Superior temporal gyrus (tissue), 1 donor: ENCODE data around the gene METTL21C.

Source experiments
- DNase-seq: peaks from one replicate; pipeline ENCODE4 v3.0.0-alpha.2; 2016; ENCODE audit errors: extremely low spot score

Gene METTL21C

DNA sequence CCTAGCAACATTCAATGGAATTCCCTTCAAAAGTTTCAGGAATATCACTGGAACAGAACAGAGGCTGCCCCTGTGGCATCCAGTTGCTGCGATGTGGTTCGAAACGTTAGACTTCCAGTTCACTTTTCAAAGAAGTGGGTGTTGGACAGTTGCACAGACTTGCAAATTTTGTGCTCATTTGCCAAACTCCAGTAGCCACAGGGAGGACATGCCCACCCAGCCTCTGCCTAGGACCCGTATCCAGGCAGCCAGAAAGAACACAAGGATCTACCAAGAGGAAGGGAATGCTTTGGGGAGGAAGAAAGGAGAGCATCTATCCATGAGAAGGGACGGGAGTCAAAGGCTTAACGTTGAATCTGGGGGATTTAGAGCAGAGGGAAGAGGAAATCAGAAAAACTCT lies at the start of gene METTL21C:
METTL21C (minus strand) TSS at position 108 of the 400 bp plus-strand sequence. CDS start 546 bp downstream, outside the sequence.
- DNase-seq, result no peak

DNA sequence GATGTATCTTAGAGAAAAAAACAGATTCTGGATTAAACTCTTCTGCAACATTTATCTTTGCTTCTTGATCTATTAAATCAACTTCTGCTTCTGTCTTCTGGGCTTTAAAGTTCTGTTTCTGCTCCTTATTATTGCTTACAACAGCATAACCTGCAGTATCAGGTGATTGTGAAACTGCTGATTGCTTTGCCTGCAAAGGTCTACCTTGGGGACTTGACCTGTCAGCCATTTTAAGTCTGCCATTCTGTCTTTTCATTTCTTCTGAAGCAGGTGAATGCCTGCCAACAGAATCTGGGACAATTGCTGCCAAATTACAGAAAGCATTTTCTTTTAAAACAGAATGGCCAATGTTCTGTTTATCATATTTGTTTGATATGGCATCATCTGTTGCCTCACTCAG lies 47.7 kb upstream of the METTL21C start:
- DNase-seq, result no peak

DNA sequence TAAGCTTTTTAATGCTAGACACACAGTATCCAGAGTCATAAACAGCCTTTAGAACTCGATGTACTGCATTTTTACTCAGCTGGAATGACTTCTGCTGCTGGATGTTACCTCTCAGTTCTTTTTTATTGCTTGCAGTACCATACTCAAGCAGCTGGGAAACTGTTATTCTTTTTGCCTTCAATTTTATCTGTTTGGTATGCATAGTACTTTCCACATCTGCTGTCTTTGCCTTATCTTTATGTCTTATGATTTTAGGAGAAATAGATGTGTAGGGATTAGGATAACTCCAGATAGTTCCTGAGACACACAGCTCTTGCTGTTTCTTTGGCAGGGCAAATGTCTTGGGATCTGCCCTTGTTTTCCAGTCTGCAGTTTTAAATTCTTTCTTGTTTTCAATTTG lies 47.3 kb upstream of the METTL21C start:
- no peak for DNase-seq

DNA sequence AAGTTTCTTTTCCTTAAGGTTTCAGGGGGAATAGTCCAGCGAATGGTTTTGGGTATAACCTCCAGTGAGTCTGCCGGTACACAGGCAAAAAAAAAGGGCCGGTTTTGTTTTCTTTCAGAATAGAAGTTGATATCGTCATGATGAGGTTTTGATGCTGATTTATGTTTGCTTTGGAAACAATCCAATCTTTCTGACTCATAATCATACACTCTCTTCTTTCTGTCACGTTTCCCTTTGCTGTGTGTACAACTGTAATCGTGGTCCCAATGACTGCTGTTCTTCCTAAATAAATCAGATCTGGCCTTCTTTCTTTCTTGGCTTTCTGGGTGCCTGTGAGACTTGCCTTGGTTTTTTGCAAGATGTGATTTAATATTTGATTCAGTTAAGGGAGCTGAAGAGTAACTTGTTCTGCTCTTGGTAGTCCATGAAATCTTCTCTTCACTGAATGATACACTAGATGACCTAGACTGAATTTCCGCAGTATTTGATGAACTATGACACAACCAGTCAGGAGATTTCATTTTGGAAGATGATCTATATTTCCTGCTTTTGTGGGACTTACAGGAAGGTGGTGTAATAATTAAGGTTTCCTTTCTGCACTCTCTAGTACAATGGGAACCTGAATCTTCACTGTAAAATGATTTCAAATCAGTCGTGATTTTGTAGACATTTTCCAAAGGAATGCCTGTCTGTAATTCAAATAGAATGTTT lies 34.9 kb upstream of the METTL21C start:
- no peak for DNase-seq

DNA sequence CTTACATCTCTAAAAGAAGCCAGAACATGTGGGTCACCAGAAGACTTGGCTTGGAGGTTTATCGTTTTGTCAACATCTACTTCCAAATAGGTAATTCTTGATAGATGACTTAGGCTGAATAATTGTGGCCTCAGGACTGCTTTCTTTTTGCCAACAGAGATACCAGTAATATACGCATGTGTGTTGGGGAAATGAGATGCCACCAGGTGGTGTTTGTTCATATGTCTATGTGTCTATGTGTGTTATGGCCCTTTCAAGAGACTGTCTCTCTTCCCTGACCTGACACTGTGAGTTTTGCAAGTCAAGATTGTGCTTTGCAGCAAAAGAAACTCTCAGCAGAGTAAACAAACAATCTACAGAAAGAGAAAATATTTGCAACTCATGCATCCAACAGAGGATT lies 31.6 kb upstream of the METTL21C start:
- DNase-seq, result no peak

DNA sequence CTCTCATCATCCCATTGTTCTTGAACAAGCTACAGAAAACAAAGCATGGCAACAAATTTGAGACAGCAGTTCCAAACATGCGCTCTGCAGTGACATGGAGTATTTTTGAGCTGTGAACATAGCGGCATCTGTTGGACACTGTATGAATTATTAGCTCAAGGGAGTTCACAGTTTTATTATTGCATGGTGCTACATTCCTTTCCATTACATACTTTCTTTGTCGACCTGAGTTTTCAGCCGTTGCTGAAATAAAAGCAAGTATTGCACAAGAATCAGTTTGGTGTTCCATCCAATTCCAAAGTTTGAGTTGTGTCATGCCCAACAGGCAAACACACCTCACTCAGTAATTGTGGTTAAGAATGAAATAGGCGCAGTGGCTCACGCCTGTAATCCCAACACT lies 30.1 kb upstream of the METTL21C start:
- DNase-seq, result peak; percentile 75

DNA sequence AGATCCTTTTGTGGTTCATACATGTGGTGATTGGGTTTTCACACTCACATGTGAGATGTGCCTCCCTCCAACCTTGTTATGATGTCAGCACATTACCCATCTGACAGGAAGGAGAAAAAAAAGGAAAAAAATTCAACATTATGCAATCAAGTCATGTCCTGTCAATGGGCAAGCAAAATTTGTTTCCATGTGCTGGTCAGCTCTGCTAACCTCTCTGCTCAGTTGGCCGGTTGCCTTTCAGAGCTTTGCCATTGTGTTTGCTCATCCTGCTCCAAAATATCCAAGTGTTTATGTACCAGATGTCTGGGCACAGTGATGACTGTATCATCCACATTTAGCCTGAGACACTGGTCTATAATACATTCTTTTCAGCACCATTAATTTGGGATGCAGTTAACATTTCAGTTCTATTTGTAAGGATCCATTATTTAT lies 27.0 kb upstream of the METTL21C start:
- DNase-seq, result peak; percentile 87

DNA sequence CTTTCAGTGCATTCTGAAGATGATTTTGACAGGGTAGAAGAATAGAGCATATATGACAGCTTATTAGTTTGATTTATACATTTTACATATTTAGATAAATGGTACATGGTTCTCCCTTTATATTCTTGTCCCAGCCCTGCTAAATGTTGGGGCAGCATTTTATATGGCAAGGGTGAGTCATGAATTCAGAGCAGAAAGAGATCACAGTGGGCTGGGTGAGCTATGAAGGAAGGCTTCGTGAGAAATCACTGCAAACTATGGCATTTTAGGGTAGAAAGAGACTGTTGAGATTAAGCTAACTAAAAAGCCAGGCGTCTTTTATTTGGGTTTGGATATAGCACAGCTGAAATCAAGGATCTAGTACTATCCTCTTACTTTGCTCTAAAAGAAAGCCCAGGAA lies 23.9 kb upstream of the METTL21C start:
- no peak for DNase-seq

DNA sequence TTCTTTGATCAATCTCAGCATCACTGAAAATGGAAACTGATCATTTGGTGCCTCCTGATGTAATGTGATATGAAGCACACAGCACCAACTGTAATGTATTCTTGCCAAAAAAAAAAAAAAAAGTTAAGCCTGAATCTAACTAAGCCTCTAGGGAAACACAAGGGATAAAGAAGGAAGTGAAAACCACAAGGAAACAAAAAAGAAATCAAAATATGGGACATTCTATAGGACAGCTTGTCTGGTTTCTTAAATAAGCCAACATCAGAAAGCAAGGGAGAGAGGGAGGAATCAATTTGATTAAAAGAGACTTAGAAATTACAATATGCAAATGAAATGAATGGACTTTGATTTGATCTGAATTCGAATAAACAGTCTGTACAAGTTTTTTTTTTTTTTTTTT lies 20.6 kb upstream of the METTL21C start:
- no peak for DNase-seq

DNA sequence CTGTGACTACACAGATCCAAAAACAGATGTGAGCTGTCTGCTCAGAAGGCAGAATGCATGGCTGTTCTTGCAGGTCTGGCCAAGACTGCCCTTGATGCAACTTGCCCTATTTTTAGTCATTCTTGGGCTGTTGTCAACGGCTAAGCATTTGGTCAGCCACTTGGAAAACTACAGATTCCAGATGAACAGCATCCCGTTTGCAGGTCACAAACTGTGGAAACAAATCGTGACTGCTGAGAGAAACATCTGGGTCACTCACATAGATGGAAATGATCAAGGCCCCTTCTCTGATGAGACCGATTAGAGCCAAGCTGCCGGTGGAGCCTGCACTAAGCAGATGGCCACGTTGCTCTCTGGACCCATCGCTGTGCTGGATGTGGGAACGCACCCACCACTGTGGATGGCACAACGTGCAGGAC lies 15.4 kb upstream of the METTL21C start:
- DNase-seq, result no peak

DNA sequence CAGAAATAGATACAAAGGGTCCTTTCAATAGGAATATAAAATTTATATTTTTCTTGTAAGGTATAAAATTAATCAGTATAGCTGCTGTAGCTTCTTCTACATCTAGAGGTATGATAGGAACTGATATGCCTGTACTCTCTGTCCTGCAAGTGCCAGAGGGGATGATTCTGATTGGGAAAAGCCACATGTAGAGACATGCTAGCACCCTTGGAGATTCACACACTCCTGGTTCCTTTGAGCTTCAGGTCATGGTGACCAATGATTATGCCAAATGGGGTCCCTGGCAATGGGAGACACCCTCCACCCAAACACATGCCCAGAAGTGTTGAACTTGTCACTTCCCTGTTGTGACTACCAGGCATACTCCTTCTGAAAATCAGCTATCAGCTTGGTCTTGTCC lies 14.7 kb upstream of the METTL21C start:
- DNase-seq, result no peak

DNA sequence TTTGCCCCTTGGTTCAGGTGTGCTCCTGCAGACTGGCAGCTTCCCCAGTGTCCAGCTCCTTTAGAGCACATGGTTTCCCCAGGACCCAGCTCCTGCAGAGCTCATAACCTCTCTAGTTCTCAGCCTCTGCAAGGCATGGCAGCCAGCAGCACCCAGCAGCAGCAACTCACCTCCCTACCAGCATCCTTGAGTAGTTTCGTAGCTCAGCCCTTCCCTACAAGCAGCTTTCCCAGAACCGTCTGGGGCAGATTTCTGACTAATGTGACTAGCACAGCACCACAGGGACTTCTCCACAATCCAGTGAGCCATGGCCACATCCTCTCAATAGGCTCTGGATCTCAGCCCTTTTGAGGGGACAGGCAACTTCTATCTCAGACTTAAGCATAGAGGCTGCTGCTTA lies 14.1 kb upstream of the METTL21C start:
- DNase-seq, result no peak

DNA sequence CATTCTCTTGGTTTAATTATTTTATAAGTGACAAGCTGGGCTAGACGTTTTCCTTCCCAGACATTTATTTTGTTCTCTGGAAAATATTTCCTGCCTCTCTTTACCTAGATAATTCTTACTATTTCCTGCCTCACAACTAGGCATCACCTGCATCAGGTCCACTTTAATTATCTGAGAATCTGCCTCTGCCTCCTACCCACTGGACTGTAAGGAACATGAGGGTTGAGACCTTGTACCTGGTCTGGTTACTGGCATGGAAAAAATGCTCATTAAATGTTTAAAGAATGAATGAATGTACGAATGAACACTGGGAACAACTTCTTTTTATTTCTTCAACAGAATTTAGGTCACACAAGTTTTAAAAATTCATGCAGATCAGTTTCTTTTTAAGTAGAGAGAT lies 13.4 kb upstream of the METTL21C start:
- DNase-seq, result no peak

DNA sequence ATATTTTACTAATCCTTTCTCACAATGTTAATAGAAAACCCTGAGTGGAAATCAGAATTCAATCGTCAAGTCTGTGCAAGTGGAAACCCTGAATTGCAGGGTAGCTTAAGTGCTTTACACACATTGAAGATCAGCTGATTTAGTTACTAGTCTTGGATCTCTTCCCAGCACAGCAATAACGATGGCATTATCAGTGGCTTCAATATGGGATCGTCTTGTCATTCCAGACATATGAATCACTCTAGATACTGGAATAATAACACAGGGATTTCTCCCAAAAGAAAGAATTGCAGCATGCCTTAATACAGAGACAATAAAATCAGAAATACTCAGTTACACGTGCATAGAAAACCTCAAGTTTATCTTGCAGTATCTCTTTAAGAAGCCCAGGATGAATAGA lies 12.6 kb upstream of the METTL21C start:
- peak; percentile 36 for DNase-seq

DNA sequence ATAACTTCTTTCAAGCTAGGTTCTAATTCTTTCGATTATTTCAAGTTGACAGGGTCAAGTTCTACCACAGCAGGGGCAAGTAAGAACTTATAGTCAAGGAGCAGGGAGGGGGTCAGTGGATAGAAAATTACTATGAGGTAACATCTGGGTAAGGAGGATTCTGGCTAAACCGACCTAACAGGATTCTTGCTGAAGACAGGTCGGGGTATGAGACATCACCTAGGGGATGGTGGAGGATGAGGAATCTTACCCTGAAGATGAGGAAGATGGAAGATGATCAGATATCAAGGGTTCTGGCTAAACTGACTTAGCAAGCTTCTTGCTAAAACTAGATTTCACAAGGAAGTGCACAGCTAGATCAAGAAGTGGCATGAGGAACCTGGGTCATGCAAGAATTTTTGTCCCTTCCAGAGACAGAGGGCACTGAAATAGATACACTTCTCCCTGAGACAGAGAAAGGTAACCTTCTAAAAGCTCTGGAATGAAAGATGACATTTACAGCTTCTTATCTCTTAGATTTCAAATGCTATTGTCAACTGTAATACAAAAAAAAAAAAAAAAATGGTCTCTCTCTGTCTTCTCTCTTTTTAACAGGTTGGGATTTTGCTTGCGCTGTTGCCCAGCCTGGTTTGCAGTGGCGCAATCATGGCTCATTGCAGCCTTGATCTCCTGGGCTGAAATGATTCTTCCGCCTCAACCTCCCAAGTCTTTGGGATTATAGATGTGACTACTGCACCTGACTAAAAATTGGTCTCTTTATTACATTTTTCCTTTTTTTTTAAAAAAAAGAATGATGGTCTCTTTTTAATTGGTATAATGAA lies 9.6 kb upstream of the METTL21C start:
- DNase-seq, result no peak

DNA sequence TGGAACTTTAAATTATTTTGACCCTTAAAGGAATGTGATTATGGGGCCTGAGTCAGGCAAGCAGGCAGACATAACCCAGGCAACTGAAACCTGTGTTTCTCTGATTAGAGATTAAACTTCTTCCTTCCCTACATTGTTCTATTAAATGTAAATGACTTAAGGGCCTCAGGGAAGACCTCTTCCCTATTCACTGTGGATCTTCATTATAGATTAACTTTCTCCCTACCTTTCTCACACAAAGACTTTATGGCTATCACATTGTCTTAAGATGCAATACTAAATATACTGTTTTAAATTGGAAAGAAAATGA lies 8.8 kb upstream of the METTL21C start:
- no peak for DNase-seq

DNA sequence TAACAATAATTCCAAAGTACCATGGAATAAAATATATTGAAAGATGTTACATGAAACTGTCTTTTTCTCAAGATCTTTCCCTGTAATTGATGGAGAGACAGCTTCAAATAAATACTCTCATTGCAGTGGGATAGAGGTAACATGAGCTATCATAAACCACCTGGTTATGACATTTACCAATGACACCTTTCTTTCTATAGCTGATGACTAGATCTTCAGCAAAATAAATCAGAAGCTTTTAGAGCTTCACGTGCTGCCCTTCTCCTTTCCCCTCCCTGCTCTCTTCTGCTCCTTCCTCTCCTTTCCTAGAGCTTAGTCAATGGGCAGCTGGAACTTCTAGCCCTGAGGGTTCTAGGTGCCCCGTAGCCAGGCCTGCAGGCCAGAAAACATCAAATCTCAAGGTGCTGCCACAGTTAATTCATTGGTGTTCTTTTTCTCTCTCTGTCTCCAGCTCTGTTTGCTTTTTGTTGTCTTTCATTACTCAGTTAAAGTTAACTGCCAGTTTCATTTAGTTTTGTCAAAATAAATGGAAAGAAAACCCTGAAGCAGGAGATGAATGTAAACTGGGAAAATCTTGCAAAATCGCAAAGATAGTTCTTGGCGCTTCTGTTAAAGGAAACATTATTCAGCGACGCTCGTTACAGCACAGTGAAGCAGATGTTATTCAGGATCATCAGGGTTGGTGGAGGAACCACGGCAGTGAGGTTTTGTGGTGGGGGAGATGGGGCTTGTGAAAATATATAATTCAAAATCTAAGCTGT lies 8.3 kb upstream of the METTL21C start:
- no peak for DNase-seq

DNA sequence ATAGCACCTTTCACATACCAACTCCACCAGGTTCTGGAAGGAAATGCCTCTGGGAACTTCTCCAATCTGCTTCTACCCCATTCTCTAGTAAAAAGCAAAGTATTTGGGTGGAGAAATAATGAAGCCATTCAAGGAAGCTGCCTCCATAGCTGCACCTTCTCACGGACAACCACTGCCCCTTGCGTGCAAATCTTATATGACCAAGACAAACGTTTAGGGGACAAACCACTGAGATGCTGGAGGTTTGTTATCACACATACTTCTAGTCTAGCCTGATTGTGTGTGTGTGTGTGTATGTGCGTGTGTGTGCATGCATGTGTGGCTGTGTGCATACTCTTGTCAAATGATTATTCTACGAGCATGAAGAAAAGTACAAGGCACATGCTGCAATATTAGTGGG lies 6.5 kb upstream of the METTL21C start:
- no peak for DNase-seq

DNA sequence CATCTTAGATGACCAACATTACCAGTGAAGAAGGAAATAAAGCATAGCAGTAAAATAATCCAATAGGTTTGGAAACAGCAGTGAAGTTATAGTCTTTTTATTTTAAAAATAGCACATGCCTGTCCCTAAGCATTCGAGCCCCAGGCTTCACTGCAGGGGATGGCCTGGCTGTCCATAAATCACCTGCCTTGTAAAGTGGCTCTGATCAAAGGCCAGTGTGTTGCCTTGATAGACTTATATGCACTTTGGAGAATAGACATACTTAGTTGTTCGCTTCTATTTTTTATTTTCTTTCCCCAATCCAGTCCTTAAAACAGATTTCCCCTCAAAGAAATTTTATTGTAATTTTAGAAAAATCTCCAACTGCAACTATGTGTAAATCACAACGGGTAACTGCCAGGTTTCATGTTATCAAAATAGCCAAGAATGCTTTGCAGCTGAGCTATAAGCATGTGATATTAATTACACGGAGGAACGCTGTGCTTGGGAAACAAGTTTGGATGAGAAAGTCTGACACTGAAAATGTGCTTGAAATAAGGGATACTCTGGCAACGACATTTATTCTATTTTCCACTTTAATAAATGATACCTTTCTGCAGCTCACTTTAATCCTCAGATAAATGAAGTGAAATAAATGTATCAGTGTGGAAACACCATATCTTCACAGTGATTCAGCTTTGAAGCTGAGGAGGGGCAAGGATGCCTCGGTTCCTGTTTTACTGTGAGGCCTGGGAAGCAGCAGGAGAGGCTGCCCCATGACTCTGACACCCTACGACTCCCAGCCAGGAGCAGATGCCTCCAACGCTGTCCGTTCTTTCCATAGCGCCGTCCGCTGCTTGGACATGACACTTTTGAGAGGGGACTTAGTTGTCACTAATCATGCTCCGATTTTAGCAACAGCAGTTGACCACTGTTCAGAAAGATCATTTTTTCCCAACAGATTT lies 5.5 kb upstream of the METTL21C start:
- no peak for DNase-seq

DNA sequence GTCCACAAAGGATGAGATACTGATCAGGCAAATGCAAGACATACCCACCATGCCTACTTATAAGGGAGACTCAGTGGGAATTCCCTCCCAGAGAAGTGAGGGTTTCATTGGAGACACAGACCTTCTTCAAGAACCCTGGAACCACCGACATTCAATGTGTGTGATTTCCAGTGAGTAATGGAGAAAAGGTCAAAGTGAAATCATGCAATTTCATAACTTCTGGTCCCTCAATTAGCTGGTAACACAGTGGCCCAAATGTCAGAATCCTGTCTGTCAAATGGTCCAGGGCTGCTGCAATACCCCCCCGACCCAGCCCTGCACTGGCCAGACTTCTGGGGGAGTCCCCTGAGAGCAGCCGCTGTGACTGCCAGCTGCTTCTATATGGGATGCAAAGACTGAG lies 4.7 kb upstream of the METTL21C start:
- no peak for DNase-seq

DNA sequence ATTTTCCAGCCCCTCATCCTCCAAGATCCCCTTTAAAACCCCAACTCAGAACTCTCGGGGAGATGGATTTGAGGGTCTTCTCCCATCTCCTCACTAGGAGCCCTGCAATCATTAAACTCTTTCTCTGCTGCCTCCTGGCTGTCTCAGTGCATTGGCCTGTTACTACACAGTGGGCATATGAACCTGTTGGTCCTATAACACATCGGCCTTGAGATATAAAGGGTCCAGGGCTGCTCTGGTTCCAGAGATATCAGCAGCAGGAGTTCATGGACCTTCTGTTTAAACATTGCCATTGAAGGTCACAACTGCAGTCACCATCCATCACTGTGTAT lies 3.8 kb upstream of the METTL21C start:
- DNase-seq, result no peak
